CD4-positive, alpha-beta T cell (primary cell): Measurements from ENCODE around the gene CFAP47. TPM values are rescaled to one million over a fixed set of nuclear protein-coding genes. Genes with fewer than 3 reads are reported as not detected.

Experiments
- ATAC-seq: fragments of 200-7000 bp; cut with Tn5 transposase; one replicate; pipeline ENCODE4 v1.10.0; 2022; ENCODE audit warnings: mild to moderate bottlenecking; ENCODE audit not compliant: poor library complexity
- CTCF ChIA-PET: fragments of 350-600 bp; sonication (Branson Sonifier 250); formaldehyde crosslinking; loops from one replicate; lab custom pipeline; 2021; ENCODE audit warnings: antibody characterized with exemption, inconsistent platforms; lab: Charles Lee
- POLR2A ChIA-PET: fragments of 350-600 bp; sonication (Branson Sonifier 250); formaldehyde crosslinking; loops from one replicate; lab custom pipeline; 2021; ENCODE audit warnings: antibody characterized with exemption, inconsistent platforms; lab: Charles Lee
- DNase-seq, 14 experiments: peaks; one replicate each; pipeline ENCODE4 v3.0.0-alpha.2; 2013 to 2020; ENCODE audit warnings: mixed read lengths in 2 of 14
- H3K27ac ChIP-seq, 2 donors: one replicate each; pipeline versions ENCODE4 v1.5.1 to v1.7.0; 2013; ENCODE audit warnings: low read length in 2 of 2, low read depth in 1 of 2, mild to moderate bottlenecking in 1 of 2
- H3K27me3 ChIP-seq, 2 experiments: 1 replicate in 1 of 2; 2 replicates in 1 of 2; pipeline versions ENCODE4 v1.6.1 to v1.7.0; 2013; ENCODE audit warnings: low read length in 2 of 2, control low read depth in 1 of 2, mild to moderate bottlenecking in 1 of 2, moderate library complexity in 1 of 2; ENCODE audit not compliant: insufficient read depth in 2 of 2, control insufficient read depth in 1 of 2
- H3K36me3 ChIP-seq: one replicate; pipeline ENCODE4 v1.6.1; 2013; ENCODE audit warnings: low read length, control low read depth; ENCODE audit not compliant: insufficient read depth
- H3K4me1 ChIP-seq: one replicate; pipeline ENCODE4 v1.6.1; 2013; ENCODE audit warnings: low read length, control low read depth; ENCODE audit not compliant: insufficient read depth
- H3K4me3 ChIP-seq: one replicate; pipeline ENCODE4 v1.5.1; 2013; ENCODE audit warnings: mild to moderate bottlenecking, low read length, moderate library complexity
- H3K9me3 ChIP-seq, 2 experiments: 1 replicate in 1 of 2; 2 replicates in 1 of 2; pipeline versions ENCODE4 v1.6.1 to v1.7.0; 2013; ENCODE audit warnings: low read length in 2 of 2, mild to moderate bottlenecking in 2 of 2, control low read depth in 1 of 2, moderate library complexity in 1 of 2; ENCODE audit not compliant: control insufficient read depth in 1 of 2, insufficient read depth in 1 of 2
- H3K27ac Mint-ChIP-seq: one replicate; pipeline ENCODE4 v1.8.0; 2020; ENCODE audit warnings: mixed read lengths
- H3K27me3 Mint-ChIP-seq: one replicate; pipeline ENCODE4 v1.8.0; 2021; ENCODE audit warnings: mixed read lengths
- H3K36me3 Mint-ChIP-seq: one replicate; pipeline ENCODE4 v1.8.0; 2021; ENCODE audit warnings: low read depth, mixed read lengths
- H3K4me1 Mint-ChIP-seq: one replicate; pipeline ENCODE4 v1.8.0; 2021; ENCODE audit warnings: low read depth, mixed read lengths
- H3K4me3 Mint-ChIP-seq: one replicate; pipeline ENCODE4 v1.8.0; 2020; ENCODE audit warnings: mild to moderate bottlenecking, mixed read lengths
- H3K9me3 Mint-ChIP-seq: one replicate; pipeline ENCODE4 v1.8.0; 2020; ENCODE audit warnings: mixed read lengths
- intact Hi-C, 2 experiments: fragments of 100-400 bp; cut with DNase I in 1 of 2; cut with micrococcal nuclease in 1 of 2; formaldehyde crosslinking; loops; one replicate each; pipeline versions ENCODE4 v1.15.1 to v1.9.0; 2023 to 2025; cut with DNase I, micrococcal nuclease
- total RNA-seq, 174 experiments: library from RNA in 2 of 174; stranded (reverse) in 2 of 174; gene quantifications; one replicate each; pipeline ENCODE4 v1.2.3 and lab custom pipeline; 2021 to 2026
- TF ChIP-seq, protein P1 (sequence below): fragments of 200-600 bp; IDR thresholded peaks from one replicate; pipeline ENCODE4 v1.8.0; 2022; ENCODE audit warnings: antibody characterized with exemption, mild to moderate bottlenecking

The CFAP47 gene
- total RNA-seq, 2 experiments from 2014 or later = not detected

DNA sequence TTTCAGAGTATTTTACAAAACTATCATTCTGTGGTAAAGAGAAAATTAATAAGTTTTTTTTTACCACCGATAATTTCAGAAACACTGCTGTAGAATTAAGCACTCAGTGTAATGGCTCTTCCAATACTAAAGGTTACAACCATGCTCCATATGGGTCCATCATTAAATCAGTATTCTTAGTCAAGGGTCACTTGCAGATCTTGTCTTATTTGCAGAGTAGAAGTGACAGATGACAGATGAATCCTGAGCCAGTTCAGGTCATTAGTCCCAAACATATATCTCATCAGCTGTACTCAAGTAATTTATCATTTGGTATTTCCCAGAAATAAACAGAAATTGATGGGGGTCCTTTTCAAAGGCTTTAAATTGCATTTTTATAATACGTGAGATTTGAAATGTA, 182.9 kb downstream of the CFAP47 start:
- H3K27me3 ChIP-seq = no peaks in the 10 kb centered on the region
- H3K4me1 ChIP-seq = no peaks in the 10 kb centered on the region
- TF ChIP-seq, protein P1, sequence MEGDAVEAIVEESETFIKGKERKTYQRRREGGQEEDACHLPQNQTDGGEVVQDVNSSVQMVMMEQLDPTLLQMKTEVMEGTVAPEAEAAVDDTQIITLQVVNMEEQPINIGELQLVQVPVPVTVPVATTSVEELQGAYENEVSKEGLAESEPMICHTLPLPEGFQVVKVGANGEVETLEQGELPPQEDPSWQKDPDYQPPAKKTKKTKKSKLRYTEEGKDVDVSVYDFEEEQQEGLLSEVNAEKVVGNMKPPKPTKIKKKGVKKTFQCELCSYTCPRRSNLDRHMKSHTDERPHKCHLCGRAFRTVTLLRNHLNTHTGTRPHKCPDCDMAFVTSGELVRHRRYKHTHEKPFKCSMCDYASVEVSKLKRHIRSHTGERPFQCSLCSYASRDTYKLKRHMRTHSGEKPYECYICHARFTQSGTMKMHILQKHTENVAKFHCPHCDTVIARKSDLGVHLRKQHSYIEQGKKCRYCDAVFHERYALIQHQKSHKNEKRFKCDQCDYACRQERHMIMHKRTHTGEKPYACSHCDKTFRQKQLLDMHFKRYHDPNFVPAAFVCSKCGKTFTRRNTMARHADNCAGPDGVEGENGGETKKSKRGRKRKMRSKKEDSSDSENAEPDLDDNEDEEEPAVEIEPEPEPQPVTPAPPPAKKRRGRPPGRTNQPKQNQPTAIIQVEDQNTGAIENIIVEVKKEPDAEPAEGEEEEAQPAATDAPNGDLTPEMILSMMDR = no peak
- H3K4me3 Mint-ChIP-seq = no peak overlapping the region
- H3K36me3 Mint-ChIP-seq = no peaks in the 10 kb centered on the region
- no peak overlapping the region for H3K27ac Mint-ChIP-seq
- DNase-seq (no peak), ATAC-seq (no peak)
- ChIA-PET CTCF (interaction anchor here (0.6 kb wide), 1 partner anchor 7 kb away, joined by 3 read pairs; no protein-coding TSS in a partner anchor), POLR2A (no interaction called here)
- intact Hi-C loops = no loop called here
- H3K9me3 Mint-ChIP-seq = no peaks in the 10 kb centered on the region
- no peaks in the 10 kb centered on the region for H3K27me3 Mint-ChIP-seq
- H3K4me1 Mint-ChIP-seq = no peaks in the 10 kb centered on the region
- H3K27ac ChIP-seq = no peak overlapping the region
- no peak overlapping the region for H3K4me3 ChIP-seq
- H3K36me3 ChIP-seq = no peaks in the 10 kb centered on the region
- H3K9me3 ChIP-seq = no peaks in the 10 kb centered on the region

DNA sequence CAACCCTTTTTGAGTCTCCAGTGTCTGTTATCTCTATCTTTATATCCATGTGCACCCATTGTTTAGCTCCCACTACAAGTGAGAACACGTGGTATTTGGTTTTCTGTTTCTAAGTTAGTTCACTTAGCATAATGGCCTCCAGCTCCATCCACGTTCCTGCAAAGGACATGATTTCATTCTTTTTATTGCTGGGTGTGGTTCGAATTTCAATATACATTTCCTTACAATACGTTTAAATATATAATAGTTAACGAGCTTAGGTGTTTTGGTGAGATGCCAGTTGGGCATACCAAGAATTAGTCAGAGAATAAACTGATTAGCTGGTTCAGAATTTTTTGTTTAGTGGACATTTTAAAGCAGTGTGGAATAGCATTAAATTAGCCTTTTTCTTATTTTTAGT, 196.7 kb downstream of the CFAP47 start:
- no peaks in the 10 kb centered on the region for H3K36me3 Mint-ChIP-seq
- Histone ChIP-seq H3K4me3 (no peak overlapping the region), H3K9me3 (no peaks in the 10 kb centered on the region), H3K4me1 (no peaks in the 10 kb centered on the region), H3K27ac (no peak overlapping the region), H3K36me3 (no peaks in the 10 kb centered on the region), H3K27me3 (no peaks in the 10 kb centered on the region)
- H3K27me3 Mint-ChIP-seq = no peaks in the 10 kb centered on the region
- H3K4me1 Mint-ChIP-seq = no peaks in the 10 kb centered on the region
- ChIA-PET POLR2A (no interaction called here), CTCF (no interaction called here)
- H3K27ac Mint-ChIP-seq = no peak overlapping the region
- TF ChIP-seq, protein P1 = no peak
- H3K4me3 Mint-ChIP-seq = no peak overlapping the region
- ATAC-seq = no peak
- intact Hi-C loops = no loop called here
- DNase-seq = no peak
- peaks cover 3% of the 10 kb centered on the region for H3K9me3 Mint-ChIP-seq

DNA sequence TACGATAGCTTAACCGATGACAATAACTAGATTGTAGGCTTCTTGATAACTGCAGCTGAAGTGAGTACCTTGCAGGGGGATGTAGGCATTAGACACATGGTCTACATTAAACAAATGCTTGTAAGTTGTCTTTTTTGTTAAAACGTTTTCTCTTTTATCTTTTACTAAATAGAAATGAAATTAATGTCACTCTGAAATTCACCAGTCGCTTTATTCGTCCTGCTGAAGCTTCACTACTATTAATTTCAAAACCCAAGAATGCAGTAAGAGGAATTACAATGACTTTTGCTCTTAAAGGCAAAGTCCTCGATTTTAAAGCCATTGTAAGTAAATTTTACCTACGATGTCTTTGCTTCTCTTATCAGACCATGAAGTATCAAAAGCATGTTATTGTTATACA, 239.7 kb downstream of the CFAP47 start:
- no peaks in the 10 kb centered on the region for H3K4me1 ChIP-seq
- intact Hi-C loops = no loop called here
- ATAC-seq (no peak), DNase-seq (no peak)
- no peak overlapping the region for H3K4me3 ChIP-seq
- TF ChIP-seq, protein P1 = no peak
- H3K27ac Mint-ChIP-seq = no peak overlapping the region
- H3K4me3 Mint-ChIP-seq = no peak overlapping the region
- H3K4me1 Mint-ChIP-seq = no peaks in the 10 kb centered on the region
- H3K27ac ChIP-seq = no peak overlapping the region
- H3K9me3 Mint-ChIP-seq = no peaks in the 10 kb centered on the region
- no peaks in the 10 kb centered on the region for H3K9me3 ChIP-seq
- POLR2A ChIA-PET = no interaction called here
- H3K36me3 ChIP-seq = no peaks in the 10 kb centered on the region
- no peaks in the 10 kb centered on the region for H3K36me3 Mint-ChIP-seq
- CTCF ChIA-PET = no interaction called here
- no peaks in the 10 kb centered on the region for H3K27me3 Mint-ChIP-seq
- H3K27me3 ChIP-seq = no peaks in the 10 kb centered on the region
